NCI-H2107 (cell line): ENCODE results near the gene WDR90.
"Not testable (repeated sequence)": the region's sequence is repeated elsewhere in the genome, so short reads cannot be mapped to it uniquely, and the experiment has no call there.

ENCODE experiments used
- DNase-seq: peaks from one replicate; lab custom pipeline; 2025; lab: John Stamatoyannopoulos, UW

The WDR90 gene

GRCh38 chr16:708019-708418 lies 58.9 kb downstream of the WDR90 start:
- no peak for DNase-seq

GRCh38 chr16:708959-709358 lies 59.8 kb downstream of the WDR90 start:
- no peak for DNase-seq

- peak; percentile 79 for DNase-seq
These were observed 60.7 kb downstream of the WDR90 start for GRCh38 chr16:709566-710499.

GRCh38 chr16:710500-711075 lies 61.4 kb downstream of the WDR90 start:
- DNase-seq = no peak

GRCh38 chr16:711084-711483 lies 61.9 kb downstream of the WDR90 start:
- no peak for DNase-seq

- DNase-seq = peak; percentile 61
These were observed 62.6 kb downstream of the WDR90 start for GRCh38 chr16:711548-712320.

- DNase-seq = not testable (repeated sequence)
These were observed 63.6 kb downstream of the WDR90 start for GRCh38 chr16:712740-713250.

- no peak for DNase-seq
These were observed 64.9 kb downstream of the WDR90 start for GRCh38 chr16:714079-714478.

- no peak for DNase-seq
These were observed 65.7 kb downstream of the WDR90 start, which contains the start of gene METRN for GRCh38 chr16:714558-715476. Gene METRN, plus strand, starts transcription at chr16:715118. Its CDS starts 172 bp downstream, at chr16:715290.

GRCh38 chr16:715477-716199 lies 66.5 kb downstream of the WDR90 start:
- no peak for DNase-seq

- DNase-seq = no peak
These were observed 67.0 kb downstream of the WDR90 start for GRCh38 chr16:716200-716568.

GRCh38 chr16:716768-717325 lies 67.7 kb downstream of the WDR90 start:
- no peak for DNase-seq
